Keratinocyte (primary cell): Measurements from ENCODE around the gene STK32C.

Source experiments
- EZH2 ChIP-seq: IDR thresholded peaks from one replicate; pipeline ENCODE4 v1.6.1; 2012; ENCODE audit warnings: inconsistent platforms, mild to moderate bottlenecking, low read length, moderate library complexity
- TF ChIP-seq, protein P1 (sequence below), 3 experiments: IDR thresholded peaks in 1 of 3; conservative IDR thresholded peaks in 1 of 3; optimal IDR thresholded peaks in 1 of 3; 2 replicates in 2 of 3; 3 replicates in 1 of 3; pipeline versions ENCODE3 to v1.5.1; 2011; ENCODE audit warnings: low read length in 3 of 3, mild to moderate bottlenecking in 3 of 3, moderate library complexity in 2 of 3, control low read depth in 1 of 3, inconsistent platforms in 1 of 3; ENCODE audit not compliant: insufficient read depth in 2 of 3; ENCODE audit errors: extremely low read depth in 1 of 3

DNA sequence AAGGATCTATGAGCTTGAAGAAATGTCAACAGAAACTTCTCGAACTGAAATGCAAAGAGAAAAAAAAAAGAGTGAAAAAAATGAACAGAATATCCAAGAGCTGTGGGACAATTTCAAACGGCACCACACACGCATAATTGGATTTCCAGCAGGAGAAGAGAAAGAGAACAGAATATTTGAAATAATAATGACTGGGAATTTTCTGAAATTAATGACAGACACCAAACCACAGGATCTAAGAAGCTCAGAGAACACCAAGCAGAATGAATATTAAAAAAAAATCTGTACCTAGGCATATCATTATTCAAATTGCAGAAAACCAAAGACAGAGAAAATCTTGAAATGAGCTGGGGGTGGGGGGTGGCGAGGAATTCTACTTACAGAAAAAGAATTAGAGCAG, 93.8 kb downstream of the STK32C start:
- TF ChIP-seq, protein P1, sequence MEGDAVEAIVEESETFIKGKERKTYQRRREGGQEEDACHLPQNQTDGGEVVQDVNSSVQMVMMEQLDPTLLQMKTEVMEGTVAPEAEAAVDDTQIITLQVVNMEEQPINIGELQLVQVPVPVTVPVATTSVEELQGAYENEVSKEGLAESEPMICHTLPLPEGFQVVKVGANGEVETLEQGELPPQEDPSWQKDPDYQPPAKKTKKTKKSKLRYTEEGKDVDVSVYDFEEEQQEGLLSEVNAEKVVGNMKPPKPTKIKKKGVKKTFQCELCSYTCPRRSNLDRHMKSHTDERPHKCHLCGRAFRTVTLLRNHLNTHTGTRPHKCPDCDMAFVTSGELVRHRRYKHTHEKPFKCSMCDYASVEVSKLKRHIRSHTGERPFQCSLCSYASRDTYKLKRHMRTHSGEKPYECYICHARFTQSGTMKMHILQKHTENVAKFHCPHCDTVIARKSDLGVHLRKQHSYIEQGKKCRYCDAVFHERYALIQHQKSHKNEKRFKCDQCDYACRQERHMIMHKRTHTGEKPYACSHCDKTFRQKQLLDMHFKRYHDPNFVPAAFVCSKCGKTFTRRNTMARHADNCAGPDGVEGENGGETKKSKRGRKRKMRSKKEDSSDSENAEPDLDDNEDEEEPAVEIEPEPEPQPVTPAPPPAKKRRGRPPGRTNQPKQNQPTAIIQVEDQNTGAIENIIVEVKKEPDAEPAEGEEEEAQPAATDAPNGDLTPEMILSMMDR (optimal IDR thresholded peaks at IDR 0.05 in 1 of 3, IDR thresholded peaks at IDR 0.05 in 1 of 3, conservative IDR thresholded peaks at IDR 0.05 in 1 of 3; ENCODE audit: extremely low read depth in 1 of 3, insufficient read depth in 2 of 3, low read length in 3 of 3): no peak
- no peak for TF ChIP-seq EZH2
